Prostate gland (tissue), 2 donors: ENCODE results near the gene HRNR.

Experiments used
- POLR2AphosphoS5 ChIP-seq: sonication (generic); formaldehyde crosslinking; IDR thresholded peaks from one replicate; pipeline ENCODE4 v1.6.1; 2017; ENCODE audit warnings: antibody characterized with exemption
- TF ChIP-seq, protein P1 (sequence below), 4 experiments: fragments of 200-600 bp in 2 of 4; fragments of 450-650 bp in 2 of 4; sonication (generic) in 2 of 4; IDR thresholded peaks; 1 replicate in 3 of 4; 2 replicates in 1 of 4; pipeline ENCODE4 v1.5.1; 2016 to 2019; ENCODE audit warnings: antibody characterized with exemption in 4 of 4, mild to moderate bottlenecking in 2 of 4, moderate library complexity in 2 of 4

DNA sequence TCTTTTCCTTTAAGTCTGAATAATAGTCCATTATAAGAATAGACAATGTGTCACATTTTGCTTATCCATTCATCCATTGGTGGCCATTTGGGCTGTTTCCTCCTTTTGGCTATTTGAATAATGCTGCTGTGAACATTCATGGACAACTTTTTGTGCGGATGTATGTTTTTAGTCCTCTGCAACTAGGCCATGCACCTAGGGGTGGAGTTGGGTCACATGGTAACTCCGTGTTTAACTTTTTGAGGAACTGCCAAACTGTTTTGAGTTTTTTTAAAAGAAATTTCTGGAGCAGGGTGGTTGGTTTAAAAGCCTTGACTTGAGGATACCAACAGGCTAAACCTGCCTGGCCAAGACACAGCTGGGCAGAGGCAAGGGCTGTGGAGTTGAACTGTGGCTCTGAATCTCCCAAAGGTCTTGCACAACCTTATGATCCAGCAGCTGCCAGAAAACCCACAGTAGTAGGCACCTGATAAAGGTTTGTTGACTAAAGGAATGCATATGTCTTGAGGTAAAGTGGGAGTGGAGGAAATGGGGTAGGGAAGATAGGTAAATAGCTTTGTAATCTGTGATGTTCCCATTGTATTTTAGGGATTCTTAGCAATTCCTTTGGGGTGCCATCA, 59.4 kb downstream of the HRNR start:
- TF ChIP-seq, protein P1, sequence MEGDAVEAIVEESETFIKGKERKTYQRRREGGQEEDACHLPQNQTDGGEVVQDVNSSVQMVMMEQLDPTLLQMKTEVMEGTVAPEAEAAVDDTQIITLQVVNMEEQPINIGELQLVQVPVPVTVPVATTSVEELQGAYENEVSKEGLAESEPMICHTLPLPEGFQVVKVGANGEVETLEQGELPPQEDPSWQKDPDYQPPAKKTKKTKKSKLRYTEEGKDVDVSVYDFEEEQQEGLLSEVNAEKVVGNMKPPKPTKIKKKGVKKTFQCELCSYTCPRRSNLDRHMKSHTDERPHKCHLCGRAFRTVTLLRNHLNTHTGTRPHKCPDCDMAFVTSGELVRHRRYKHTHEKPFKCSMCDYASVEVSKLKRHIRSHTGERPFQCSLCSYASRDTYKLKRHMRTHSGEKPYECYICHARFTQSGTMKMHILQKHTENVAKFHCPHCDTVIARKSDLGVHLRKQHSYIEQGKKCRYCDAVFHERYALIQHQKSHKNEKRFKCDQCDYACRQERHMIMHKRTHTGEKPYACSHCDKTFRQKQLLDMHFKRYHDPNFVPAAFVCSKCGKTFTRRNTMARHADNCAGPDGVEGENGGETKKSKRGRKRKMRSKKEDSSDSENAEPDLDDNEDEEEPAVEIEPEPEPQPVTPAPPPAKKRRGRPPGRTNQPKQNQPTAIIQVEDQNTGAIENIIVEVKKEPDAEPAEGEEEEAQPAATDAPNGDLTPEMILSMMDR (IDR thresholded peaks at IDR 0.05) = no peak
- TF ChIP-seq POLR2AphosphoS5 = no peak
